Liver (tissue), 3 donors: ENCODE data around the gene EXOC6.

ENCODE experiments used
- JUND ChIP-seq, 2 donors: IDR thresholded peaks; 2 replicates each; pipeline ENCODE4 v1.6.1; 2016; ENCODE audit warnings: antibody characterized with exemption in 2 of 2
- NR2F2 ChIP-seq: IDR thresholded peaks from 2 replicates; pipeline ENCODE4 v1.6.1; 2016; ENCODE audit warnings: antibody characterized with exemption
- RAD21 ChIP-seq, 2 donors: IDR thresholded peaks; 2 replicates each; pipeline ENCODE4 v1.6.1; 2016; ENCODE audit warnings: antibody characterized with exemption in 2 of 2, mild to moderate bottlenecking in 2 of 2
- TAF1 ChIP-seq: conservative IDR thresholded peaks from 2 replicates; pipeline ENCODE4 v1.6.1; 2016; ENCODE audit warnings: antibody characterized with exemption, mild to moderate bottlenecking
- YY1 ChIP-seq: IDR thresholded peaks from 2 replicates; pipeline ENCODE4 v1.6.1; 2016; ENCODE audit warnings: antibody characterized with exemption, mild to moderate bottlenecking
- TF ChIP-seq, protein P1 (sequence below): fragments of 150-350 bp; IDR thresholded peaks from 2 replicates; pipeline ENCODE4 v1.5.1; 2017; ENCODE audit warnings: improper control_type of control experiment, low read depth, low read length; ENCODE audit not compliant: missing input control
- TF ChIP-seq, protein P2 (sequence below): IDR thresholded peaks from 2 replicates; pipeline ENCODE4 v1.6.1; 2016; ENCODE audit warnings: antibody characterized with exemption, mild to moderate bottlenecking
- TF ChIP-seq, protein P3 (sequence below): IDR thresholded peaks from 2 replicates; pipeline ENCODE4 v1.6.1; 2016; ENCODE audit warnings: antibody characterized with exemption
- donor health status: healthy.
- donor health status: healthy.

DNA sequence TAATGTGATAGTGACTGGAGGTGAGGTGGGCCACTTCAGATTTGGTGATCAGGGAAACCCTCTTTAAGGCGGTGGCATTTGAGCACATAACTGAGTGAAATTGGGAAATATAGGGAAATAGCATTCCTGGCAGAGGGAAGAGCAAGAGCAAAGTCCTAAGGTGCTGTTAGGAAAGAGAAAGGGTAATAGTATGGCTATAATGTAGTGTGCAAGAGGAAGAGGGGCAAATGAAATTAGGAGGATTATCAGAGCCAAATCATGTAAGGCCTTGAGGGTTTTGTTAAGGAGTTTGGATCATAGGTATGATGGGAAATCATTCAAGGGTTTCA lies 184.5 kb downstream of the EXOC6 start:
- TF ChIP-seq, protein P1, sequence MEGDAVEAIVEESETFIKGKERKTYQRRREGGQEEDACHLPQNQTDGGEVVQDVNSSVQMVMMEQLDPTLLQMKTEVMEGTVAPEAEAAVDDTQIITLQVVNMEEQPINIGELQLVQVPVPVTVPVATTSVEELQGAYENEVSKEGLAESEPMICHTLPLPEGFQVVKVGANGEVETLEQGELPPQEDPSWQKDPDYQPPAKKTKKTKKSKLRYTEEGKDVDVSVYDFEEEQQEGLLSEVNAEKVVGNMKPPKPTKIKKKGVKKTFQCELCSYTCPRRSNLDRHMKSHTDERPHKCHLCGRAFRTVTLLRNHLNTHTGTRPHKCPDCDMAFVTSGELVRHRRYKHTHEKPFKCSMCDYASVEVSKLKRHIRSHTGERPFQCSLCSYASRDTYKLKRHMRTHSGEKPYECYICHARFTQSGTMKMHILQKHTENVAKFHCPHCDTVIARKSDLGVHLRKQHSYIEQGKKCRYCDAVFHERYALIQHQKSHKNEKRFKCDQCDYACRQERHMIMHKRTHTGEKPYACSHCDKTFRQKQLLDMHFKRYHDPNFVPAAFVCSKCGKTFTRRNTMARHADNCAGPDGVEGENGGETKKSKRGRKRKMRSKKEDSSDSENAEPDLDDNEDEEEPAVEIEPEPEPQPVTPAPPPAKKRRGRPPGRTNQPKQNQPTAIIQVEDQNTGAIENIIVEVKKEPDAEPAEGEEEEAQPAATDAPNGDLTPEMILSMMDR: no peak
- TF ChIP-seq RAD21 (IDR thresholded peaks at IDR 0.05) (no peak), TAF1 (no peak), JUND (IDR thresholded peaks at IDR 0.05) (peak in 1 of 2 donors; percentile 60), NR2F2 (no peak), YY1 (no peak)
- TF ChIP-seq, protein P2, sequence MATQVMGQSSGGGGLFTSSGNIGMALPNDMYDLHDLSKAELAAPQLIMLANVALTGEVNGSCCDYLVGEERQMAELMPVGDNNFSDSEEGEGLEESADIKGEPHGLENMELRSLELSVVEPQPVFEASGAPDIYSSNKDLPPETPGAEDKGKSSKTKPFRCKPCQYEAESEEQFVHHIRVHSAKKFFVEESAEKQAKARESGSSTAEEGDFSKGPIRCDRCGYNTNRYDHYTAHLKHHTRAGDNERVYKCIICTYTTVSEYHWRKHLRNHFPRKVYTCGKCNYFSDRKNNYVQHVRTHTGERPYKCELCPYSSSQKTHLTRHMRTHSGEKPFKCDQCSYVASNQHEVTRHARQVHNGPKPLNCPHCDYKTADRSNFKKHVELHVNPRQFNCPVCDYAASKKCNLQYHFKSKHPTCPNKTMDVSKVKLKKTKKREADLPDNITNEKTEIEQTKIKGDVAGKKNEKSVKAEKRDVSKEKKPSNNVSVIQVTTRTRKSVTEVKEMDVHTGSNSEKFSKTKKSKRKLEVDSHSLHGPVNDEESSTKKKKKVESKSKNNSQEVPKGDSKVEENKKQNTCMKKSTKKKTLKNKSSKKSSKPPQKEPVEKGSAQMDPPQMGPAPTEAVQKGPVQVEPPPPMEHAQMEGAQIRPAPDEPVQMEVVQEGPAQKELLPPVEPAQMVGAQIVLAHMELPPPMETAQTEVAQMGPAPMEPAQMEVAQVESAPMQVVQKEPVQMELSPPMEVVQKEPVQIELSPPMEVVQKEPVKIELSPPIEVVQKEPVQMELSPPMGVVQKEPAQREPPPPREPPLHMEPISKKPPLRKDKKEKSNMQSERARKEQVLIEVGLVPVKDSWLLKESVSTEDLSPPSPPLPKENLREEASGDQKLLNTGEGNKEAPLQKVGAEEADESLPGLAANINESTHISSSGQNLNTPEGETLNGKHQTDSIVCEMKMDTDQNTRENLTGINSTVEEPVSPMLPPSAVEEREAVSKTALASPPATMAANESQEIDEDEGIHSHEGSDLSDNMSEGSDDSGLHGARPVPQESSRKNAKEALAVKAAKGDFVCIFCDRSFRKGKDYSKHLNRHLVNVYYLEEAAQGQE: peak; percentile 40
- TF ChIP-seq, protein P3, sequence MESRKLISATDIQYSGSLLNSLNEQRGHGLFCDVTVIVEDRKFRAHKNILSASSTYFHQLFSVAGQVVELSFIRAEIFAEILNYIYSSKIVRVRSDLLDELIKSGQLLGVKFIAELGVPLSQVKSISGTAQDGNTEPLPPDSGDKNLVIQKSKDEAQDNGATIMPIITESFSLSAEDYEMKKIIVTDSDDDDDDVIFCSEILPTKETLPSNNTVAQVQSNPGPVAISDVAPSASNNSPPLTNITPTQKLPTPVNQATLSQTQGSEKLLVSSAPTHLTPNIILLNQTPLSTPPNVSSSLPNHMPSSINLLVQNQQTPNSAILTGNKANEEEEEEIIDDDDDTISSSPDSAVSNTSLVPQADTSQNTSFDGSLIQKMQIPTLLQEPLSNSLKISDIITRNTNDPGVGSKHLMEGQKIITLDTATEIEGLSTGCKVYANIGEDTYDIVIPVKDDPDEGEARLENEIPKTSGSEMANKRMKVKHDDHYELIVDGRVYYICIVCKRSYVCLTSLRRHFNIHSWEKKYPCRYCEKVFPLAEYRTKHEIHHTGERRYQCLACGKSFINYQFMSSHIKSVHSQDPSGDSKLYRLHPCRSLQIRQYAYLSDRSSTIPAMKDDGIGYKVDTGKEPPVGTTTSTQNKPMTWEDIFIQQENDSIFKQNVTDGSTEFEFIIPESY: peak; percentile 56
